ENCODE data around the gene RALGDS. TPM values are rescaled to one million over a fixed set of nuclear protein-coding genes. Genes with fewer than 3 reads are reported as not detected.

The RALGDS gene
- total and polyA plus RNA-seq, 3 donors from 2014 or later, result 23.0 to 42.4 (median 32.5) TPM

GRCh38 chr9:133151601-133152525 is 30.8 kb upstream of the RALGDS start:
- Histone ChIP-seq H3K4me1 (peaks cover 17% of the 10 kb centered on the region), H3K27me3 (no peaks in the 10 kb centered on the region), H3K27ac (no peak overlapping the region), H3K9me3 (no peaks in the 10 kb centered on the region), H3K4me3 (no peak overlapping the region), H3K36me3 (ENCODE audit: low read depth, missing control alignments) (no peaks in the 10 kb centered on the region)
- TF ChIP-seq POLR2A (IDR thresholded peaks at IDR 0.05) (no peak), CTCF (IDR thresholded peaks at IDR 0.05) (no peak)
- intact Hi-C loops (cut with DNase I; ENCODE audit: low total_unique reads), result no loop called here
- DNase-seq, result no peak
- 77 to 88% methylated on average over 13 to 14 of the region's 14 CpGs for WGBS, 2 donors

DNA sequence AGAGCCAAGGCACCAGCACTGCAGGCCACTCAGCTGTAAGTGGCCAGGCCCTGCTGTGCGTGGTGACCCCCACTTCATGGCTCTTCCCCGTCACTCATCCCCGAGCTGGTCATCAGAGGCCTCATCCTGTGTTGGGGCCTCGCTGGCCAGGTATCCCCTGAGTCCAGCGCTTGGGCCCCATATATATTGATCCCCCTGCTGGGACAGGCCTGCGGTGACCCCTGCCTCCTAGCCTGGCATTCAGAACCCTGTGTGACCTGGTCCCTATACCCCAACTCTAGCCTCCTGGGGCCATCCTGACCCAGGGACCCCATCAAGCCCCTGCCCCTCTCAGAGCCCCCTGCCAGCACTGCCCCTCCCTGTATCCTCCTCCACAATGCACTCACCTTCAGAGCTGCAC is 30.0 kb upstream of the RALGDS start:
- no peak for TF ChIP-seq POLR2A (IDR thresholded peaks at IDR 0.05)
- TF ChIP-seq CTCF (IDR thresholded peaks at IDR 0.05), result no peak
- intact Hi-C loops (cut with DNase I; ENCODE audit: low total_unique reads), result no loop called here
- H3K27ac ChIP-seq, result no peak overlapping the region
- H3K27me3 ChIP-seq, result no peaks in the 10 kb centered on the region
- peaks cover 17% of the 10 kb centered on the region for H3K4me1 ChIP-seq
- no peaks in the 10 kb centered on the region for H3K36me3 ChIP-seq (ENCODE audit: low read depth, missing control alignments)
- no peaks in the 10 kb centered on the region for H3K9me3 ChIP-seq
- WGBS, 2 donors, result 96 to 97% methylated on average over 6 of the region's 6 CpGs
- DNase-seq, result no peak
- H3K4me3 ChIP-seq, result no peak overlapping the region

DNA sequence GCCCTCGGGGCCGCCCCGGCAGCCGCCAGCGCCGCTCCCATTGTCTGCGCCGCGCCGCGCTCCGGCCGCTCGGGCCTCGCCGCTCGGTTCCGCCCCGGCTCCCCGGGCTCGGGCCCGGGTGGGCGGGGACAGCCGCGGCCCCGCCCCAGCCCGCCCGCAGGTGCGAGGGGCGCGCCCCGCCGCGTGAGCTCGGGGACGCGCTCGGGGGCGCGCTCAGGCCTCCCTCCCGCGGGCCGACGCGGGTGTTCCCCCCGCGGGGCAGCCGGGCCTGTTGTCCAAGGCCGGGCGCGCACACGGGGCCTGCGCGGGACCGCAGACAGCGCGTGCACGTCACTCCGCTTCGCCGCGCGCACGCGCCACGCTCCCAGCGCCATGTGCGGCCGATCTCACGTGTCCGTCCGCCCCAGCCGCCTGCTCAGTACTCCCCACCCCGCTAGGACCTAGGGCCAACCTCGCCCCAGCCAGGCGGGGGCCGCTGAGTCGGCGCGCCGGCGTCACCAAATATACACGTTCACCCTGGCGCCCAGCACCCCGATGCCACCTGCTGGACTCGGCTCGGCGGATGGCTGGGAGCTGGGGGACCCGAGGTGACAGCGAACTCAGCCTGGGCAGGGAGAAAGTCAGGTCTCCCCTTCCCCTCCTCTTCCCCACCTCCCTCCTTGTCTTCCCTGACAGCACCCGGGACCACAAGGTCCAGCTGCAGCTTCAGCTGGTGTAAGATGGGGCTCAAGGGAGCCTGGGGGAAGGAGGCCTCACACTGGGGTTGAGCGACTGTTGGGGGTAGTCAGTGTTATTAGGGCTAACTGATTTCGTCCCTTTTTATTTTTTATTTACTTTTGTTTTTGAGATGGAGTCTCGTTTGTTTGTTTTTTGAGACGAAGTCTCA is 28.3 kb upstream of the RALGDS start:
- intact Hi-C loops (cut with DNase I; ENCODE audit: low total_unique reads), result loop anchor here (10.0 kb wide), 1 partner anchor 115 kb away; the partner anchor contains the start of gene GTF3C5
- Histone ChIP-seq H3K27ac (peak overlapping the region; percentile 81 to 84), H3K9me3 (no peaks in the 10 kb centered on the region), H3K4me1 (peaks cover 21% of the 10 kb centered on the region), H3K27me3 (no peaks in the 10 kb centered on the region), H3K4me3 (peak overlapping the region; percentile 62 to 63), H3K36me3 (ENCODE audit: low read depth, missing control alignments) (no peaks in the 10 kb centered on the region)
- TF ChIP-seq CTCF (IDR thresholded peaks at IDR 0.05), result peak in 2 of 3 experiments; percentile 19 to 32
- no peak for TF ChIP-seq POLR2A (IDR thresholded peaks at IDR 0.05)
- 3 to 10% methylated on average over 12 to 50 of the region's 95 CpGs for WGBS, 2 donors
- DNase-seq, result peak; percentile 93

DNA sequence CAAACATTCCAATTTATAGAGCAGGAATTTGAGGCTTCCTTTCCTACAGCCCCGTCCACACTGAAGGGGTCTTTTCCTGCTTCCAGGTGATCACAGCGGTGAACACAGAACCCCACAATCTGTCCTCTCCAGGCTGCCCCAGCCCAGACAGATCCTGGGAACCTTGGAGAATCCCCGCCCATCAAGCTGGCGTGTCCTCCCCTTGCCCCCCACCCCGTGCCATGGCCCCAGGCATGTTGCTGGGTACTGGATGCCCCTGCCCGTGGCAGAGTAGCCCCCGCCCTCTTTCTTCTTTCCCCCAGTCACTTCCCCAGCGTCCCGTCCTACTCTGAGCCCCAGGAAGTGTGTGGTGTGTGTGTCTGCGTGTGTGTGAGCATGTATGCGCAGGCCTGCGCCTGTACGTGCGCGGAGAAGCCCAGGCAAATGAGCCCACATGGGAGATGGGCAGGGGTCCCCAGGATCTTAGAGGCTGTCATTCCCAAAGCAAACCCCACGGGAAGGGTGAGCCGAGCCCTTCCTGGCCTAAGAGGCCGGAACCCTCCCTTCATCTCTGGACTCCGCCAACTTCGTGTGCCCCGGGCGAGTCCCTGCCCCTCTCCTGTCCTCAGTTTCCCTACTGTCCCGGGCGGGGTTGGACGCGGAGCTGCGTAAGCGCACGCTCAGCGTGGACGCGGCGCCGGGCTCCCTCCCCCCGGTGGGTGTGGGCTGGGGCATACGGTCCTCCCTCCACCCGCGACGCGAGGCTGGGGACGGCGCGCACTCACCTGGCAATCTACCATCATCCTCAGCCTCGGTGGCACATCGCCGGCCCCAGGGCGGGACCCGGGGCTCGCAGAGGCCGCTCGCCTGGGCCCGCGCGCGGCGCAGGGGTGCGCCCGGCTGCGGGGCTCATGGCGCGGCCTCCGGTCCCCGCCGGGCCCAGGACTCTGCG is 27.4 kb upstream of the RALGDS start:
- intact Hi-C loops (cut with DNase I; ENCODE audit: low total_unique reads), result loop anchor here (10.0 kb wide), 1 partner anchor 114 kb away; the partner anchor contains the start of gene GTF3C5
- H3K4me1 ChIP-seq, result peaks cover 27% of the 10 kb centered on the region

More for the DNA sequence above, 27.4 kb upstream of the RALGDS start:
- Histone ChIP-seq H3K4me3 (peak overlapping the region; percentile 59 to 63), H3K27me3 (no peaks in the 10 kb centered on the region), H3K36me3 (ENCODE audit: low read depth, missing control alignments) (no peaks in the 10 kb centered on the region), H3K27ac (peak overlapping the region; percentile 81 to 84), H3K9me3 (no peaks in the 10 kb centered on the region)
- DNase-seq, result no peak
- no peak for TF ChIP-seq POLR2A (IDR thresholded peaks at IDR 0.05)
- TF ChIP-seq CTCF (IDR thresholded peaks at IDR 0.05), result no peak
- 5 to 9% methylated on average over 21 to 42 of the region's 65 CpGs for WGBS, 2 donors
